ENCODE data around the gene PPP4R4.

DNA sequence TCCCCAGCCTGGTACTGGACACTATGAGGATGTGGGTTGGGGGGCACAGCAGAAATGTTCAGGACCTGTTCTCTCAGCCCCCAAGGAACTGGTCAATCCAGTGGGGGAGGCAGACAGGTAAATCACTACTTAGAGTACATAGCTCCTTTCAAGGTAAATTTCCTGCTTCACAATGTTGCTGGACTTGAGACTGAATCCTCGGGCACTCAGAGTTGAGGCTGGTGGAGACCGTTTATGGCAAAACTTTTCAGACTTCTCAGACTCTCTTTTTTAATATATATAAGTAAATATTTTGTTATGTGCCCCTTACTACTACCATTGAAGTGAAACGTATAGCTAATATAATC lies 119.4 kb downstream of the PPP4R4 start:
- TF ChIP-seq CTCF (conservative IDR thresholded peaks at IDR 0.05) = no peak
- no peak for TF ChIP-seq EZH2 (IDR thresholded peaks at IDR 0.05; ENCODE audit: low read depth)

All from PC-9 (cell line).